Testis (tissue), 2 donors: Measurements from ENCODE around the gene NCF2.

Source experiments
- CTCF ChIP-seq, 3 experiments: fragments of 450-650 bp in 2 of 3; fragments of 200-600 bp in 1 of 3; sonication (generic) in 1 of 3; IDR thresholded peaks; one replicate each; pipeline ENCODE4 v1.5.1; 2016 to 2019; ENCODE audit warnings: antibody characterized with exemption in 3 of 3, mild to moderate bottlenecking in 2 of 3, moderate library complexity in 1 of 3
- POLR2A ChIP-seq: fragments of 450-650 bp; IDR thresholded peaks from one replicate; pipeline ENCODE4 v1.6.1; 2017; ENCODE audit warnings: antibody characterized with exemption, mild to moderate bottlenecking, moderate library complexity

- TF ChIP-seq CTCF (IDR thresholded peaks at IDR 0.05) (no peak), POLR2A (no peak)
Measured at GRCh38 chr1:183533617-183534174, 56.6 kb downstream of the NCF2 start.
